NCI-H128 (cell line): ENCODE results near the gene TEDC1.
A peak's percentile ranks its signal among the peaks of the same experiment; 100 is the strongest.

Experiments
- DNase-seq: peaks from one replicate; lab custom pipeline; 2025; ENCODE audit not compliant: unreplicated experiment; lab: John Stamatoyannopoulos, UW

The TEDC1 gene

GRCh38 chr14:105473033-105473676, 17.9 kb upstream of the TEDC1 start:
- DNase-seq: no peak

DNA sequence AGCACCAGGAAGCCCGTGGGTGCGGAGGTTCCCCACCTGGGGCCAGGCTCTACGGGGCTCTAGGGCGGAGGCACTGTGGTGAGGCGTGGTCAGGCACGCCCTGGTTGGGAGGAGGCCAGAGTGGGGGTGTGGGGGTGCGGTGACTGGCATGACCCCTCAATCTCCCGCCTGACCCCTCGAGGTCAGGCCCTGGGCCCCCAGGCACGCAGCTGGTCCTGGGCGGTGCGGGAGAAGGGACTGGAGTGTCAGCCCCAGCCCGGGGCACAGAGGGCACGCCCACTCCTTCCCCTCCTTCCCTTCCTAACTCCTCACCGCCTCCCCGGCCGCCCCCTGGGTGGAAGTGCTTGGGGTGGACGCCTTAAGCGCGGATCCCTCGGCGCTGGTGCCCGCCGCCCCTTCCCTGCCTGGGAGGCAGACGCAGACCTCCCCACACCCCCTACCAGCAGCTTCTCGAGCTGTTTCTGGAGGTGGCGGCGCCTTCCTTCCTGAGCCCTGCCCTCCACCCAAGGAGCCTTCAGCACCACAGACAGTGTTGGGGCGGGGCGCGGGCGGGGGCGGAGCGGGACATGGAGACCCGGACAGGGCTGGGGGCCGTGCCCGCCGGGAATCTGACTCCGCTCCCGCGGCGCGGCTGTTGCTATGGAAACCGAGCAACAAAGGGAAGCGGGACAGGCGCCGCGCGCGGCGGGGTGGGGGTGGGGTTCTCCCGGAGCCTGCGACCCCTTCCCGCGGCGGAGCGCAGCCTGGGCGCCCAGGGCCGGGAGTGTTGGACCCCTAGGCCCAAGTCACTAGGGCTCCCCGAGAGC, 17.2 kb upstream of the TEDC1 start:
- peak; percentile 84 for DNase-seq

DNA sequence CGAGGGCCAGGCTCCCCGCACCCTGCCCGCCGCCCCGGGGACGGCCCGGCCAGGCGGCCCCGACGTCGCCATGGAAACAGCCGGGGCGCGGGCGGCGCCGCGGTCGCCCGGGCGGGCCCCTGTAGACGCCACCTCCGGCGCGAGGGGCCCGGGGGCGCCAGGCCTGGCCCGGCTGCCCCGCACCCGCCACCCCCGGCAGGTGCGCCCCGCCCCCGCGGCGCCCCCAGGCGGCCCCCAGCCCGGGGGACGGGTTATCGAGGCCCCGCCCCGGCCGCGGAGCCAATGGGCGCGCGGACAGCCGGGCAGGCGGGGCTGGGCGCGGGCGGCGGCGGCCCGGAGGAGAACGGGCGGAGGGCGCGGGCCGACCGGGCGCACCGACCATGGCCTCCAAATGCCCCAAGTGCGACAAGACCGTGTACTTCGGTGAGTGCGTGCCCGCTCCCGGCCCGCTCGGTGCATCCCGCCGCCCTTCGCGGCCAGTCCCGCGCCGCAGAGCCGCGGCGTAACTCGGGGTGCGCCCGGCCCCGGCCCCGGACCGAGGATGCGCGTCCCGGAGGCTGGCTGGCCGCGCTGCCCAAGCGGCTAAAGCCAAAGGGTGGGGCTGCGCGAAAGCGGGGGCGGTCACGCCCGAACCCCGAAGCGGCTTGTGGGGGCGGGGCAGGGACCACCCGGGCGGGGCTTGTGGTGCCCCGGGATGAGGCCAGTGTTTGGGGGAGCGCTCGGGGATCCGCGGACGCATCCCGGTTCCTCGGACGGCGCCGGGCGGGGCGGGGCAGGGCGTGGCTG, 16.4 kb upstream of the TEDC1 start, which contains the start of gene CRIP2:
Gene CRIP2, plus strand, starts transcription at position 339 of the 786 bp plus-strand sequence. Its CDS starts 42 bp downstream, at position 381.
- peak; percentile 39 for DNase-seq

DNA sequence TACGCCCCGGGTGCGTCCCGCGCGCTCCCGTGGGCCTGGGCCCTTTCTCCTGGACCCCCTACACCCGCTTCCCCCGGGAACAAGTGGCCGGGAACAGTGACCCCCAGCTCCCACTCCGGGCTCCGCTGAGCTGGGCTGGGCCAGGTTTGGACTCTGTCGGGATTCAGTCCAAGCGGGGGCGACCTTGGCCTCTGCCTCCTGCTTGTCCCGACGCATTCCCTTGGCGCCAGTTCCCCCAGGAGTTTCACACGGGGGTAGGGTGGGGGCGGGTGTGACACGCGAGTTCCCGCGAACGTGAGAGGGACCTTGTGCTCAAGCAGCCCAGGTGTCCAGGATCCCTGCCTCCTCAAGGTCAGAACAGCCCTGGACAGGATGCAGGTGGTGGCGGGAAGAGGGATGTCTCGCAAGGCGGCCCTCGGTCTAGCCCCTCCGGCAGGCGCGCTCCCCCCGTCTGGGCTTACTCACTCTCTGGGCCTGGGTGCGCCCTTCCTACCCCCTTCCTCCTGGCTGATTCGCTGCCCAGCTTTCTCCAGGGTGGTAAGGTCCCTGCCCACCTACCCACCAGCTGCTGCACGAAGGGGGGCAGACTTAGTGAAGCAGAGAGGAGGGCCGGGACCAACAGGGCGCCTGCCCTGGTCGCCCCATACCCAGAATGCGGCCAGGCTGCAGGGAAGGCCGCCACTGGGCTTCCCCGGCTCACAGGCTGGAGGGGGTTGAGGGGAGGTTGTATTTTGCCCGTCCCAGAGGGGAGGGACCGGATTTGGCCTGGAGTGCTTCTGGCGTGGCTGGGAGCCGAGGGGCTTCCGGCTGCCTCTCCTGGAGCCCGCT, 15.6 kb upstream of the TEDC1 start:
- no peak for DNase-seq

DNA sequence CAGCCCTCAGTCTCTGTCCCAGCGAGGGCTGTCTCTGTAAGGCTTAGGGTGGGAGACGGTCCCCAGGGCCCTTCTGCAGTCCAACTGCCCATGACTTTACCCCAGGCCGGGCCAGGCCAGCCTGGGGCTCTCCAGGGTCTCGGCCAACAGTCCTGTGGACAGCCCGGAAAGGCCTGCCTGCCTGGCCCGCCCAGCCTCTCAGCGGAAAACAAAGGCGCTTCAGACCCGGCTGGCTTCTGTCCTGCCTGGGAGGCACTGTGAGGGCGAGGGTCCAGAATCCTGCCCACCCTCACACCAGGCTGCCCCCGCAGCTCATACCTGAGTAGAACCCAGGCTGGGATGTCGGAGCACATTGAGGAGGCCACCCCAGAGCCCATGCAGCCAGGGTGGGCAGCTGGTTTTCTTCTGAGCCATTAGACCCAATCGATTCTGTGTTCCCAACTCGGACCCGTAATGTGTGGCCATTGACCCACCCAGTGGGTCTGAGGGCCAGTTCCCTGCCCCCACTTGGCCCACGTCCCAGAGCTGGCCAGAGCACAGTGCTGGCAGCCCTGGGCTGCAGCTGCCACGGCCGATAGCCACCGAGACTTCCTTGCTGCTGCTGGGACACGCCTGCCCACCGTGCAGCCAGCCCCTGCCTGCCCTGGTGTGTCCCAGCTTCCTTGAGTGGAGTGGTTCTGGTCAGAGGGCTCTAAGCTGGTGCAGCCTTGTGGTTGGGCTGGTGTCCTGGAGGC, 14.8 kb upstream of the TEDC1 start:
- no peak for DNase-seq

GRCh38 chr14:105476831-105477659, 14.0 kb upstream of the TEDC1 start:
- no peak for DNase-seq

DNA sequence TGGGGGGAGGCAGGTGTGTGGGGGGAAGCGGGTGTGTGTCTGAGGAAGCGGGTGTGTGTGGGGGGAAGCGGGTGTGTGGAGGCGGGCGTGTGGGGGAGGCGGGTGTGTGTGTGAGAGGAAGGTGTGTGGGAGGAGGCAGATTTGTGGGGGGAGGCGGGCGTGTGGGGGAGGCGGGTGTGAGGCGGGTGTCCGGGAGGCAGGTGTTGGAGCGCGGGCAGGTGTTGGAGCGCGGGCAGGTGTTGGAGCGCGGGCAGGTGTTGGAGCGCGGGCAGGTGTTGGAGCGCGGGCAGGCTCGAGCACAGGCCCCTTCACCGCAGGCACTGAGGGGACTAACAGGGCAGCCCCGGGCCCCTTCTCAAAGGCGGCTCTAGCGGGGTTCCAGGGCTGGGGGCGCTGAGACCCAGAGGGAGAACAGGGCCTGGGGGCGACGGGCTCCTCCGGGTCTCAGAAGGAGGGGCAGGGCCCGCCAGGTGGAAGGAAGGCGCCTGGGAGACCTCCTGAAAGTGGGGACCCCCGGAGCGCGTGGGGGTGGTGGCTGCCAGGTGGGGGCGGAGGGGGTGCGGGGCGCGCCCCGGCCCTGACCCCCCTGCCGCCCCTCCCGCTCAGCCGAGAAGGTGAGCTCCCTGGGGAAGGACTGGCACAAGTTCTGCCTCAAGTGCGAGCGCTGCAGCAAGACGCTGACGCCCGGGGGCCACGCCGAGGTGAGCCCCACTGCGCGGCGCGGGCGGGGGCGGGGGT, 13.2 kb upstream of the TEDC1 start:
- DNase-seq: no peak

DNA sequence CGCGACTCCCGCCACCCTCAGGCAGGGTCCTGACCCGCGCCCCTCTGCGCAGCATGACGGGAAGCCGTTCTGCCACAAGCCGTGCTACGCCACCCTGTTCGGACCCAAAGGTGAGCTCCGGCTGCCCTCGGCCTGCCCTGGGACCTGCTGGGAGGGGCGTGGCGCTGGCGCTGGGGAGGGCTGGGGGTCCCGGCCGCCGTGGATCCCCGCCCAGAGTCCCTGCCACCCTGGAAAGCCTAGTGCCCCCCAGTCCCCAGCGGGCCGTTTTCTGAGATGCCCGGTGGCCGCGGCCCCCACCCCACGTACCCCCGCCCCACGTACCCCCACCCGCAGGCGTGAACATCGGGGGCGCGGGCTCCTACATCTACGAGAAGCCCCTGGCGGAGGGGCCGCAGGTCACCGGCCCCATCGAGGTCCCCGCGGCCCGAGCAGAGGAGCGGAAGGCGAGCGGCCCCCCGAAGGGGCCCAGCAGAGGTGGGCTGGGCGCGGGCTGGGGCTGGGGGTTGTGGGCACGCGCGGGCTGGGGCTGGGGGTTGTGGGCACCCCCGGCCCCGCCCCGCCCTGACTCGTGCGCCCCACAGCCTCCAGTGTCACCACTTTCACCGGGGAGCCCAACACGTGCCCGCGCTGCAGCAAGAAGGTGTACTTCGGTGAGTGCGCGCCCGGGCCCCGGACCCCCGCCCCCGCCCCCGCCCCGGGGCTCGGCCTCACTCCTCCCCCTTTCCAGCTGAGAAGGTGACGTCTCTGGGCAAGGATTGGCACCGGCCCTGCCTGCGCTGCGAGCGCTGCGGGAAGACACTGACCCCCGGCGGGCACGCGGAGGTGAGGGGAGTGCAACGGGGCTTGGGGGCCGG, 12.4 kb upstream of the TEDC1 start:
- DNase-seq: no peak

- DNase-seq: no peak
Measured at GRCh38 chr14:105479431-105480158, 11.5 kb upstream of the TEDC1 start.

GRCh38 chr14:105480199-105480746, 10.8 kb upstream of the TEDC1 start:
- DNase-seq: no peak

GRCh38 chr14:105480807-105481801, 9.9 kb upstream of the TEDC1 start:
- peak; percentile 86 for DNase-seq

- peak; percentile 85 for DNase-seq
Measured at GRCh38 chr14:105481886-105482457, 9.1 kb upstream of the TEDC1 start.

DNA sequence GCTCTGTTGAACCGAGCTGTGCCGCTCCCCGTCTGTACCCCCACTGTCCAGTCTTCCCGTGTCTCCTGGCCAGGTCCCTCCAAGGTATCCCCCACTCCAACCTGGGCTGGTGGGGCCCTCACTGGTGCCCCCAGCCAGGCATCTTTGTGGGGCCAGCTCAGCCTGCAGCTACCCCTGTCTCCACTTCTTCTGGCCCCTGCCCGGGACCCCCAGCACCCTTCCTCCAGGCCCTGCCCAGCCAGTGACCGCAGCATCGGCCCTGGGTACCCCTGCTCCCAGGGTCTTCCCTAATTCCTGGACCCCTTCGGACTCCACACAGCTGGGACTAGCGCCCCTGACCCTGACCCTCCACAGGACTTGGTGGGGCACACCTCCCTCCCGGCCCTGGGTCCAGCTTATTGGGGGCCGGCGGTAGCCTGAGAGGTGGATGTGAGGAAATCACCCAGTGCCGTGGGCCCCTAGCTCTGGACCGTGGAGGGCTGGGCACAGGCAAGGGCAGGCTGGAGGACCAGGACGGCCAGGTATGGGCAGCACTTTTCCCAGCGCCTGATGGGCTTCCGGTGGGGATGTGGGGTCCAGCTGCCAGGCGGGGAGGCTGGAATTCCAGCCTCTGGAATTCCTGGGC, 8.4 kb upstream of the TEDC1 start:
- no peak for DNase-seq

DNA sequence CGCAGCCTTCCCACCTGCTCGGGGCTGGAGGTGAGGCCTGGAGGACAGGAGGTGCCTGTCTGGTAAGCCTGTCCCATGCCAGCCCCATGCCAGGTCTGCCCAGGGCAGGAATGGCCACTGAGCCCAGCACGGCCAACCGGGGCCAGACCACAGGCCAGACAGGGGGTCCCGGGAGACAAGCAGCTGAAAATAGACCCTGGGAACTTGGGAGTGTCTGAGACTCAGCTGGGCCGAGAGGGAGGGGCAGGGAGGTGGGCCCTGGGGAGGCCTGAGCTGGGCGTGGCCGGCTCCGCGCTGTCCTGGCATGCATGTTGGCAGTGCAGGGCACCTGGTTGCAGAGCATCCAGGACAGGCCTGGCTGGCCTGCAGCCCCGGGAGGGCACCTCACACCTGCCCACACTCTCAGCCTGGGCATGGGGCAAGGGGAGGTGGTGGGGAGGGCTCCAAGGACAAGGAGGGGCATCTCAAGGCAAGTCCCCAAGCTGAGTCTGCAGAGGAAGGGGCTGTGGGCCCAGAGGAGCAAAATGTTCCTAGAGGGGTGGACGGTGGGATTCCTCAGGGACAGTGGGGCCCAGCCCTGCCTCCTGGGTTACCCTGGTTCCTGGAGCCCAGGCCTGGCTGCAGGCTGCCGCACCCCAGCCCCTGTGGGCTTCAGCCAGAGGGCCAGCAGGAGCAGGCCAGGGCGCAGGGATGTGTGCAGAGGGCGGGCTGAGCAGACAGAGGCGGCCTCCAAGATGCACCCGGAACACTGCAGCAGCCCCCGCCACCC, 7.6 kb upstream of the TEDC1 start:
- DNase-seq: no peak
